ENCODE results near the gene RAF1.

DNA sequence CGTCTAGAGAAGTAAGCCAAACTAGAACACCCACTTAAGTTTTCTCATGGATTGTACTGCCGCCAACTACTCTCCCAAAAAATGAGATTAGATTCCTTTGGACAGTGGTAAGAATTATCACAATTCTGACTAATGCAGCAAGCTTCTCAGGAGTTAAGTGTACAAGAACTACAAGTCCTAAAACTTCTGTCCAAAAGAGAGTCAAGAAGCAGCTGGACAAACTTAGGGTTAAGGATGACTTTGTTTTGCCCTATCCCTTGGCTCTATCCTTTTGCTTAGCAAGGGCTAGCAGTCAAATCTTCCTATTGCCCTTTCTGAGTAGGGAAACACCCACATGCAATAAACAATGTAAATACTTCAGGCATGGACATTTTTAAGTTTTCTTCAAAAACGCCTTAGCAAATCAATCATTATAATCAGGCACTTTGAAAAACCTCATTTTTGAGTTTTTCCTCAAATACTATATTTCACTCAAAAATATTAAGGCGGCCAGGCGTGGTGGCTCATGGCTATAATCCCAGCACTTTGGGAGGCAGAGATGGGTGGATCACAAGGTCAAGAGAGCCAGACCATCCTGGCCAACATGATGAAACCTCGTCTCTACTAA lies 19.5 kb downstream of the RAF1 start:
- TF ChIP-seq, protein P1, sequence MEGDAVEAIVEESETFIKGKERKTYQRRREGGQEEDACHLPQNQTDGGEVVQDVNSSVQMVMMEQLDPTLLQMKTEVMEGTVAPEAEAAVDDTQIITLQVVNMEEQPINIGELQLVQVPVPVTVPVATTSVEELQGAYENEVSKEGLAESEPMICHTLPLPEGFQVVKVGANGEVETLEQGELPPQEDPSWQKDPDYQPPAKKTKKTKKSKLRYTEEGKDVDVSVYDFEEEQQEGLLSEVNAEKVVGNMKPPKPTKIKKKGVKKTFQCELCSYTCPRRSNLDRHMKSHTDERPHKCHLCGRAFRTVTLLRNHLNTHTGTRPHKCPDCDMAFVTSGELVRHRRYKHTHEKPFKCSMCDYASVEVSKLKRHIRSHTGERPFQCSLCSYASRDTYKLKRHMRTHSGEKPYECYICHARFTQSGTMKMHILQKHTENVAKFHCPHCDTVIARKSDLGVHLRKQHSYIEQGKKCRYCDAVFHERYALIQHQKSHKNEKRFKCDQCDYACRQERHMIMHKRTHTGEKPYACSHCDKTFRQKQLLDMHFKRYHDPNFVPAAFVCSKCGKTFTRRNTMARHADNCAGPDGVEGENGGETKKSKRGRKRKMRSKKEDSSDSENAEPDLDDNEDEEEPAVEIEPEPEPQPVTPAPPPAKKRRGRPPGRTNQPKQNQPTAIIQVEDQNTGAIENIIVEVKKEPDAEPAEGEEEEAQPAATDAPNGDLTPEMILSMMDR (IDR thresholded peaks at IDR 0.05): no peak
- TF ChIP-seq POLR2A (IDR thresholded peaks at IDR 0.05): no peak
